Activated CD4-positive, alpha-beta T cell treated with anti-CD3 and anti-CD28 coated beads for 24 hours (primary cell): ENCODE measurements around the gene WDFY2.
"Not testable (repeated sequence)": the region's sequence is repeated elsewhere in the genome, so short reads cannot be mapped to it uniquely, and the experiment has no call there.

Experiments
- DNase-seq, 2 donors: peaks; one replicate each; pipeline ENCODE4 v3.0.0-alpha.2; 2020; ENCODE audit warnings: low read depth in 2 of 2

Gene WDFY2, protein sequence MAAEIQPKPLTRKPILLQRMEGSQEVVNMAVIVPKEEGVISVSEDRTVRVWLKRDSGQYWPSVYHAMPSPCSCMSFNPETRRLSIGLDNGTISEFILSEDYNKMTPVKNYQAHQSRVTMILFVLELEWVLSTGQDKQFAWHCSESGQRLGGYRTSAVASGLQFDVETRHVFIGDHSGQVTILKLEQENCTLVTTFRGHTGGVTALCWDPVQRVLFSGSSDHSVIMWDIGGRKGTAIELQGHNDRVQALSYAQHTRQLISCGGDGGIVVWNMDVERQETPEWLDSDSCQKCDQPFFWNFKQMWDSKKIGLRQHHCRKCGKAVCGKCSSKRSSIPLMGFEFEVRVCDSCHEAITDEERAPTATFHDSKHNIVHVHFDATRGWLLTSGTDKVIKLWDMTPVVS

DNA sequence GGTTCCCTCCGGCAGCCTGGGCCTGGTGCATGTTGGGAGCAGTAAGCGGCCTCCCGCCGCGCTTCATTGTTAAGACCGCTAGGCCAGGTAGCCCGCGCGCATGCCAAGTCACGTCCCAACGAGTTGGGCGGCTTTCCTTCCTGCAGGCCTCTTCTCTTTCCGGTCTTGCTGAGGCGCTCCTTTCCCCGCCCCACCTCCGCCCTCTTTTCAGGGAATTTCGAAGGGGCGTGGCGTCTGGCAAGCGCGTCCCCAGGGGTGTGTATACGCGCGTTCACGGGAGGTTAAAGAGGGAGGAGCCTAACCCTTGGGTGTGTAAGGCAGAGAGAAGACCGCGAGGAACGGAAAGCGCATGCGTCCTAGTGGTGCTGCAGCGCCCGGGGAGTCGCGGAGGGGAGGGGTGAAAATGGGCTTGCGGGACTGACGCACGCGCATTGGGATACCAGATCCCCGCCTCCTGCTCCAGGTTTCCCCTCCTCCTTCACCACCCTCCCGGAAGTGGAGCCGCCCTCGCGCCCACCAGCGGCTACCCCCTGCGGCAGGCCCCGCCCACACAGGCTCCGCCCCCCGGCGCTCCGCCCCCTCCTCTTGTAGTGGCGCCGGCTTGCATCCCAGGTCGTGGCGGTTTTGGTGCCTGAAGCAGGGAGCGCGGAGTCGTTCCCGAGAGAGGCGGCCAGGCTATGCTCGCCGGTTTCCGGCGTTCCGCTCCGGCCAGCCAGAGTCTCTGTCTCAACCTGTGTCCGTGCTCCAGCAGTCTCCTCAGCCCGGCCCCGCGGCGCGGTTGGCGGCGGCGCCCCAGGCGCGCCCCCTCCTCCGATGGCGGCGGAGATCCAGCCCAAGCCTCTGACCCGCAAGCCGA, at the start of gene WDFY2:
TSS of gene WDFY2 (plus strand) at position 588 of the 856 bp plus-strand sequence. CDS start at position 814, 226 bp downstream.
- DNase-seq: peak; percentile 98 to 99

DNA sequence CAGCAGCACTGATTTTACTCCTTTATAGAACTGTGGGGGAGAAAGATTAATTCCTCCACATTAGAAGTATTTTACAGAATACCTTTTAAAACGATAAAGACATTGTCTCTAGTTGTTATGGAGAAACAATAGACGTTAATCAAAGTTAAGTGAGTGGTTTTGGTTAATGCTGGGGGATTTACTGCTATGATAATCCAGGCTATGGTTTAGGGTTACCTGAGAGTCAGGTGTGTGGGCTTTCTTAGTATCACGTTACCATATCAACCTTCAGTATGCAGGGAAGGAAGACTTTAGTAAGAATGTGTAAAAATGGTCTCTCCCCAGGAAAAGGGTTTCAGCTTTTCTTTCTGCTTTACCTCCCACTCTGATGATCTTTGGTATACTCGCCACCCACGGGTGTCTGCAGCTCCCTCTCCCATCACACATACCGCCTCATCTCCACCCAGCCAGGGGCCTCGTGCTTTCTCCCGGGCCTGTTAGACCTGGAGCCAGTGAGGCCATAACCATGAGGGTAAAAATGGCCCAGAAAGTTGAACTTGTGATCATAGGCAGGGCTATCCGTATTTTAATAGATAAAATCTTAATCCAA, 45.6 kb upstream of the WDFY2 start:
- DNase-seq: no peak

DNA sequence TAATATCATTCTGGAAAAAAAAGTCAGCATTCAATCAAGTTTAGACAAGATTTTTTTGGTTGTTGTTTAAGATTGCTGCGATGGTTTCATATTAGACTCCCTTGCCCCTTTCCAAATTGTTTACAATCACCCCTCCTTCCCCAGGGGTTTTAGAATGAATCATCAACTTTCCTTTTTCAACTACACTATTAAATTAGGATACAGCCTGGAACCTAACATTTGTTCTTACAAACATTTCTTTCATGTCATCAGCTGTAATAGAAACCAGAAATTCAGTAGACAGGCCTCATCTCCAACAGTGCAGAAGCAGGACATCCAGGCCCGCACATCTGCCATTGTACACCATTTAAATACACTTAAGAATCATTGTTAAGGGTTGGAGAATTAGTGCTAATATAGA, 44.4 kb upstream of the WDFY2 start:
- DNase-seq: no peak

DNA sequence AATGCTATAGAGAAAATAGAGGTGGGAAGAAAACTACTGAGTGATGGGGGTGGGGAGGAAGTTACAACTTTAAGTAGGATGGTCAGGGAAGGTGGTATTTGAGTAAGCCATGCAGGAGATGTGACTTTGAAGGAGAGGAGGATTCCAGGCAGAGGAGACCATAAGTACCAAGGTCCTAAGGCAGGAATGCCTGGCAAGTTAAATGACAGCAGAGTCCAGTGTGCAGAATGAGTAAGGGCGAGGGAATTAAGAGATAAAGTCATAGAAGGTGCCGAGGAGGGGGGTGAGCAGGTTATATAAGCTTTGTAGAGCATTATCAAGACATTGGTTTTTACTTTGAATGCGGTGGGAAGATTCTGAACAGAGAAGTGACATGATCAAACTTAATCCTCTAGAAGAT, 43.2 kb upstream of the WDFY2 start:
- no peak for DNase-seq

DNA sequence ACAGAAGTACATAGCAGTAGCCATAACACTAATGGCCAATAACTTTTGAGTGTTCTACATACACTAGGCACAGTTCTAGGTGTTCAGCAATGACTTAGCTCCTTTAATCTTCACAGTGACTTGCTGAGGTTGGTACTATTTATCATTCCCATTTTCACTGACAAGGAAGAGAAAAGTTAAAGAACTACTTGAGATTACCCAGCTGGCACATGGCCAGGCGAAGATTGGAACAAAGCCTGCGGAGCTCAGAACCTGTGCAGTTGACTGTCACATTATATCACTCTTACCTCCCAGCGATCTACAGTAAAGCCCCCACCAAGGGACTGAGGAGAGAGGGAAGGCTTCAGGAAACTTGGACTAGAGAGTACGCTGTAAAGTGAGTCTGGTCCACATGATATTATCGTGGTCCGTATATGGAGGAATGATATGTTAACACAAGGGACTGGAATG, 42.4 kb upstream of the WDFY2 start:
- no peak for DNase-seq

DNA sequence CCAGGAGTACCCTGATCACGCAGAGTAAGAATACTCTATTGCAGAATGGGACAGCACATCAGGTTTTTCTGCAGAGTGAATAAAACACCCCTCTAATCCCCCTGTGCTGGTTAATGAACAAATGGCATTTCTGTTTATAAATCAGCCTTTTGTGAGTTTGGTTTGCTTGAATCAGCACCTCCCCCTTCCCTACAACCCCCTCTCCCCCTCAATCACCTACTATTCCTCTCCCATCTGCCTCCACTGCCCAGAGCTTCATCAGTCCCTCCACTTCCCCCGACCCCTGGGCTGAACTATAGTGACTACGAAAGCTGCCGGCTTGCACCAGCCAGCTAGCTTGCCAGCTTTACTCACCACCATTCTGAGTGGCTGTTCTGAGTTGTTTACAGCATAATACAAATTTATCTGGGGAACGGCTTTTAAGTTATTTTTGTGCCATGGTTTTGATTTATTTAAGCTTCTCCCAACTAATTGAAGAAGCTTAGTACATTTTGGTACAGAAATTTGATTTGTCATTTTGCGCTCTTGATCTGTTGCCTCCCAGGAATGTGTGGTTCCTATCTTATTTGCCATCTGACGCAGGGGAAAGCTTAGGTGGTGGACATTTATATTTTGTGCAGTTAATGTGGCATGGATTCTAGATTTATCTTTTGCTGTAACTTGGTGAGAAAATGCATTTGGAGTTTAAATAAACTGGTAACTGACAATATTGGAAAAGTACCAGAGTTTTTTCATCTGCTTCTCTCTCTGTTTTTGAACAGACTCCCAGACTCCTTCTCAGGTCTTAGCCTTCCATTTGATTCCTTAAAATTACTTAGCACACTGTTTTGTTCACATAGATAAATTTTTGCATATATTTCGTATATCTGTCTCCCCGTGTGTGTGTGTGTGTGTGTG, 41.7 kb upstream of the WDFY2 start:
- no peak for DNase-seq

DNA sequence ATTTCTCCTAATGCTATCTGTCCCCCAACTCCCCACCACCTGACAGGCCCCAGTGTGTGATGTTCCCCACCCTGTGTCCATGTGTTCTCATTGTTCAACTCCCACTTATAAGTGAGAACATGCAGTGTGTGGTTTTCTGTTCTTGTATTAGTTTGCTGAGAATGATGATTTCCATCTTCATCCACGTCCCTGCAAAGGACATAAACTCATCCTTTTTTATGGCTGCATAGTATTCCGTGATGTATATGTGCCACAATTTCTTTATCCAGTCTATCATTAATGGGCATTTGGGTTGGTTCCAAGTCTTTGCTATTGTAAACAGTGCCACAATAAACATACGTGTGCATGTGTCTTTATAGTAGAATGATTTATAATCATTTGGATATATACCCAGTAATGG, 38.8 kb upstream of the WDFY2 start:
- DNase-seq: not testable (repeated sequence)

DNA sequence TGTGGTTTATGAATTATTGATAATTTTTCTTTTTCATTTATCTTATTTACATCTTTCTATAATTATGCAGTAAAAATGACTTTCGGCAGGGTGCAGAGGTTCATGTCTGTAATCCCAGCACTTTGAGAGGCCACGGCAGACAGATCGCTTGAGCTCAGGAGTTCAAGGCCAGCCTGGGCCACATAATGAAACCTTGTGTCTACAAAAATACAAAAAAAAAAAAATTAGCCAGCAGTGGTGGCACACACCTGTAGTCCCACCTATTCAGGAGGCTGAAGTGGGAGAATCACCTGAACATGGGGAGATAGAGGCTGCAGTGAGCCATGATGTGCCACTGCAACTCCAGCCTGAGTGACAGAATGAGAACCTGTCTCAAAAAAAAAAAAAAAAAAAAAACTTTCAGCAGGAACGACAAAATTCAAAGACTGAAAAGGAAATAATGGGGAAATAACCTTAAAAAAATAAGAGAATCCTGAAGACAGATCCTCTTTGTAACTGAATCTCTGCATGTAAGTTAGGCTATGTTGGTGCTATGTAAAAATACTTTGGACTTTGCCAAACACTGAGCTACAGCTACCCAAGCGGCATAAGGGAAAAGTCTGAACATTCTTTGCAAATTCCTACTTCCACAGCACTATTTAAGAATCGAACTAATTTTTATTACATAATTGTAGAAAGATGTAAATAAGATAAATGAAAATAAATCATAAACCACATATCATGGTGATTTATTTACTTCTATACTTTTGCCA, 36.7 kb upstream of the WDFY2 start:
- DNase-seq: no peak

DNA sequence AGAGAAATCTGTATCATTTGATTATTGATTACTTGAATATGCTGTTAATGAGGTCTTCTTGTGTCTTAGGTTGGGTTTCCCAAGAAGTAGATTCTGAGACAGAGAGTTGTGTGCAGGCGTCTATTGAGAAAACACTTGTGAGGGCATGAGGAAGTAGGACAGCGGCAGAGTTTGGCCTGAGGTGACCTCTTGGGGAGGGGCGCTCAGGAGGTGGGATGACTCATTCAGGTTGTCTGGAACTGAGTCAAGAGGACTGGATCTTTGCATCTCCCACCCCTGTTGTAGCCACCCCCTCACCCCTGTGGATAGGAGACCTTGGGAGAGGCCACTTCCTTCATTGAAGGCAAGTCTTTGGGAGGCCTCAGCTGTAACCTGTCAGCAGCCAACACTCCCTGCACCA, 35.2 kb upstream of the WDFY2 start:
- DNase-seq: no peak

DNA sequence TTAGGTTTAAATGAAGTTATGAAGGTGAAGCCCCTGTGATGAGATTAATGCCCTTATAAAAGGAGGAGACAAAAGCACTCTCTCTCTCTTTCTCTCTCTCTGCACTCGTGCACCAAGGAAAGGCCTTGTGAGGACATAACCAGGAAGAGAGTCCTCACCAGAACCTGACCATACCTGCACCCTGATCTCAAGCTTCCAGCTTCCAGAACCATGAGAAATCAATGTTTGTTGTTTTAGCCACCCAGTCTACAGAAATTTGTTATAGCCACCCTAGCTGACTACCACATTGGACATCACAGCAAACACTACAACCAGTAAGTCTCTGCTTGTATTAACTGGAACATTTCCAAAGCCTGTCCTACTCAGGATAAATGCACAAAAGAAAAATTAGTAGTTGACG, 34.7 kb upstream of the WDFY2 start:
- DNase-seq: no peak

DNA sequence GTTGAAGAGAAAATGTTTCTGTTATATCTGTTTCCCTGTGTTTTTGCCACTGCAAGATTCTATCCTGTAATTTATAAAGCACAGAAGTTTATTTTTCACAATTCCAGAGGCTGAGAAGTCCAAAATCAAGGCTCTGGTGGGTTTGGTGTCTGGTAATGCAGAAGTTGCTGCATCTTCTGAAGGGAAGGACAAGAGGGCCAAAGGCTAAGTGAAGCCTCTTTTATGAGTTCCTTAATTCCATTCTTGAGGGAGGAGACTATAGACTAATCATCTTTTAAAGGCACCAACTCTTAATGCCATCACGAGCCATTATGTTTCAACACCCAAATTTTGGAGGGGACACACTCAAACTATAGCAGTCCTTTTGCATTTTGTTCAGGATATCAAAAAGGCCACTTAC, 34.1 kb upstream of the WDFY2 start:
- DNase-seq: no peak

DNA sequence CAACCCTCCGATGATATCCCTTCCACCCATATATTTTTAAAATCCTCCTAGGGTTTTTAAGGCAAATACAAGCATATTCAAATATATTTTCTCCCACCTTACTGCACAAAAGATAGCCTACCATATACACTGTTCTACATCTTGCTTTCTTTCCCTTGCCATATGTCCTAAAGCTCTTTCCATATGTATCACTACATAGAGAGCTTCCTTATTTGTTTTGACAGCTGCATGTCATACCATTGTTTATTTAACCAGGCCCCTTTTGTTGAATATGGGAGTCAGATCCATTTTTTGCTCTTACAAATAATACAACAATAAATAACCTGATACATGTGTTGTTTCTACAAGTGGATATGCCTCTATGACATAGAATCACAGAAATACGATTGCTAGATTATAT, 32.8 kb upstream of the WDFY2 start:
- DNase-seq: no peak

DNA sequence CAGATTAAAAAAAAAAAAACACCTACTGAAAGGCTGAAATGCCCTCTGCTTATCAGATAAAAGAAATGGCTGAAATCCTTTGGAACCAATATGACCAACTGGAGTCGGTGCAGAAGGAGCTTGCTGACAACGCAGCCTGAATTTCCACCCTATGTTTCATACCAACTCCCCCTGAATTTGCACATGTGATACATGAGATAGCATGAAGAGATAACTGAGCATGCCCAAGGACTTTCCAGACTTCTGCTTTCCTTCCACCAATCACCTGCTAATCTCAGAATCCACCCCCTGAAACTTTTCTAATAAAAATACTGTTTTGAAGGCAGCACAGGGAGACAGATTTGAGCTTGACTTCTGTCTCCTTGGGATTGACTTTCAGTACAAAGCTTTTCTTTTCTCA, 32.2 kb upstream of the WDFY2 start:
- no peak for DNase-seq

DNA sequence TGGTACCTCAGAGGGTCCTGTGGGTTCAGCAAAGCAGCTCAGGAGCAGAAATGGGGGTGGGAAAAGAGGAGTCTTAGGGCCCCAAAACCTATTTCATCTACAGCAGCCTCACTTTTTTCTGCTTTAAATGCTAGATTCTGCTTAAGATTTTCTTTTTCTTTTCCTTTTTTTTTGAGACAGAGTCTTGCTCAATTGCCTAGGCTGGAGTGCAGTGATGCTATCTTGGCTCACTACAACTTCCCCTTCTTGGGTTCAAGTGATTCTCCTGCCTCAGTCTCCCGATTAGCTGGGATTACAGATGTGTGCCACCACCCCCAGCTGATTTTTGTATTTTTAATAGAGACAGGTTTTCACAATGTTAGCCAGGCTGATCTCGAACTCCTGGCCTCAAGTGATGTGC, 30.7 kb upstream of the WDFY2 start:
- no peak for DNase-seq

DNA sequence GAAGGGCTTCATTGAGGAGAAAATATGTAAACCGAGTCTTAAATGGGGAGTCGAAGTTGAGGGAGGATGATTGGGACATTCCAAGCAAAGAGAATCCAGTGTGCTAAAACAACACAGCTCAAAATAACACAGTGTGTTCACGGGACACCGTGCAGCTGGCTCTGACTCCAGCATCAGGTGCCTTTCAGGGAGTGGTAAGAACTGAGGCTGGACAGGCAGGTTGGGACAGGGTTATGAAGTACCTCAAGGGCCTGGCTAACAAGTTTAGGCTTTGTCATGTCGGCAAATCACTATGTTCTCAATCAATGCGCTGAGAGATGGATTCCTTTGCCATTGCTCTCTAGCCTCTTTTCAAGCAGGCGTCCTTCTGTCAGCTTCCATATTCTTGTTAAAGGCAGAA, 27.5 kb upstream of the WDFY2 start:
- DNase-seq: no peak

DNA sequence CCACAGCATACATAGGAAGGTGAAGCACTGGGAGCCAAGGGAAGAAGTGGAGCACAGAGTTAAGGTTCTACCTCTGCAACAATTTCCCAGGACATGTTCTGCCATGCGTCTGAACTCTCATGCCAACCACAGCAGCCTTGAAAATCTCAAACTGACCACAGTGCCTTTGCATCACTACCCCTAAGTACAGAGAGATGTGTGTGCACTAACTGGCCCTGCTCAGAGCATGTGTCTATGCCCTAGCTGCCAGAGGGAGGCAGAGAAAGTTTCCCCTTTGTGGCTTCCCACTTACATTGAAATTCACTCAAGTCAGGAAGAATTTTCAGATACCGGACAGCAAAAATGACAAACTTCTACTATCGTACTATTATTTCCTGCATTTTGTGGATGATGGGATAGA, 26.8 kb upstream of the WDFY2 start:
- no peak for DNase-seq

DNA sequence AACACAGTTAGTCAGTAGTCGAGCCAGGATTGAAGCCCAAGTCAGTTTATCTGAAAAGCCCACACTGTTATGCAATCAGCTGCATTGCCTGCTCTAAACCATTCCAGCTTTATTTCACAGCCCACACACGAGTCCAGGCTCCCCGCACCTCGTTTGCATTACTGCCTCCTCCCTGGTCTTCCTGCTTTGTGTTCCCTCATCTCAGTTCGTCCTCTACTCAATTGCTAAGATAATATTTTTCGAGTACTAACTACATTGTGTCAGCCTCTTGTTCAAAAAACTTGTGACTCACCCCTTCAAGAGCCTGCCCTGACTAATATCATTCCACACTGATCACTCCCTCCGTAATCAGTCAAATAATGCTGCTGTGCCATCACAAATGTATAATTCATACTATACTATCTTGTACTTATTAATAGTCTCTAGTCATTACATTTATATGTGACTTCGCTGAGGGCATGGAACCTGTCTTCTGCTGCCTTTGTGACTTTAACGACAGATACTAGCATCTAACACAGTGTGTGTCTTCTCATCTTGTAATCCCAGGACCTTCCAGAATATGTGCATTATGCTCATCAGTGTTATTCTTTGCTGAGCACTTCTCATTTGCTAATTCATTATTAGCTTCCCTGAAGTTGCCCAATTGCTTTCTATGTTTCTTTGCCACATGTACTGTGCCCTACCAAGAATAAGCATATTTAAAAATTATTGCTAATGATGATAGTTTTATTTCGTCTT, 26.2 kb upstream of the WDFY2 start:
- no peak for DNase-seq

DNA sequence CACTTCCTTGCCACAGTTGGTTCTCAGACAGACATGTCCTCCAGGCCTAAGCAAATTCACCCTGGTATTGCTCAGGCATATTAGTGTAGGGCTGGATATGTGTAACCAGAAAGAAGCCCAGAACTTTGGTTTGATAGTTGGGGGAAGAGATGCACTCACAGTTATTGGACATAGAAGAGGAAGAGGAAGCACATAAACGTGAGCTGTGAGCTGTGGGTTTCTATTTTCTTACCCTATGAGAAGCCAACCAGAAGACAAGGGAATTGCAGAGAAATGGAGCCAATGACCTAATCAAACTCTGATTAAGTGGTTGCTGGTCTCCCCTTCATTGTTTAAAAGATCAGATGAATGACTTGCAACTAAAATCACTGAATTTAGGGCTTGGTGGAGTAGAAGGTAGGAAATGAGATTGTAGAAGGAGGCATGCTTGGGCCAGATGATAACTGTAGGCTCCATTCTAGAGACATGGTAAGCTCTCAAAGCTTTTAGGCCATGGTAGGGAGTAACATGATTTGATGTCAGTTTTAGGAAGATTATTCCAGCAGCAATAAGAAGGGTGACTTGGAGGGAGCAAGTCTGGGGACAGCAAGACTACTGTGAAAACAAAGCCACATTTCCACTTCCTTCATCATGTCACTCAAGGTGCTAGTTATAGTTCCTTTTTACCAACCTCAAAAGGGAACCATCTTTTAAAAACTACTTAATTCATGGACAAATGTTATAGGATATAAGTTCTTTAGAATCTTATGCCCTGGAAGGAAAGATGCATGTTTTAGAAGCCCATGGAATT, 24.1 kb upstream of the WDFY2 start:
- DNase-seq: no peak

DNA sequence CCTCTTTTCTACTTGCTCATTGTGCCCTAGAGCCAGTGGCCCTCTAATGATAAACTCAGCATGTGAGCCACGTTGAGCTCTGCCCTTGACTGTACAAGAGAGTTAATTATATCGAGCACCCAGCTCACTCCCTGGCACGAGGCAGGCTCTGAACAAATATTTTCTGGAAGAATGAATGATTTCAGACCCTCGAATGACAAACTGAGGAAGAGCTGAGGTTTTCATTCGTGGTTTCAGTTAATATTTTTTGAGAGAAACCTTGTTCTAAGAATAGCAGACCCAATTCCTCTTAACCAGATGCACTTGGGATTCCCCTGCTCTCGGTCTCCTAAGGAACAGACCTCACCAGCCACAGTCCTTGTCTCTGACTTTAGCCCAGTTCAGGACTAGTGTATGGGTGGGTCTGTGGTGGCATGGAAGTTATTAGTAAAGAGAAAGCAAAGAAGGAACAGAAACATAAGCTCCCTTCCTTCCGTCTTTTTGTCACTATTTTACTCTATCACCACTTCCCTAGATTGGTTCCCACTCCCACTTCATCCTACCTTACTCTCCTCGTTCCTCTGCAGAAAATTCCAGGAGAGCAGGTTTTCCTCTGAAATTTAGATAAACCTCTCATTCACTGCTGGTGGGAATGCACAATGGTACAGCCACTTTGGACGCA, 22.1 kb upstream of the WDFY2 start:
- no peak for DNase-seq
